H1 (cell line): ENCODE results near the gene BRCC3. TPM values are rescaled to one million over a fixed set of nuclear protein-coding genes. Genes with fewer than 3 reads are reported as not detected.

Experiments used
- CTCF ChIA-PET: fragments of 300-600 bp; sonication (Branson Sonifier 250); formaldehyde crosslinking; loops from one replicate; lab custom pipeline; 2021; ENCODE audit not compliant: partially characterized antibody; lab: Charles Lee
- POLR2A ChIA-PET: fragments of 300-600 bp; sonication (Branson Sonifier 250); formaldehyde crosslinking; loops from one replicate; lab custom pipeline; 2021; ENCODE audit warnings: inconsistent platforms; ENCODE audit not compliant: partially characterized antibody; lab: Charles Lee
- DNase-seq, 2 experiments: peaks; one replicate each; pipeline versions ENCODE4 v3.0.0 to v3.0.0-alpha.2; 2010 to 2022; ENCODE audit warnings: low spot score in 2 of 2, low read depth in 1 of 2, mixed read lengths in 1 of 2
- FAIRE-seq: peaks from 2 replicates; lab custom pipeline; 2011; peaks lifted over from hg19 to GRCh38; lab: Jason Lieb, UNC
- H2AFZ ChIP-seq: 2 replicates; pipeline ENCODE4 v1.8.1; 2012; ENCODE audit warnings: low read length, inconsistent platforms
- H2AK5ac ChIP-seq: 2 replicates; pipeline ENCODE4 v1.6.1; 2013; ENCODE audit warnings: low read depth, low read length
- H2BK120ac ChIP-seq: replicated peaks from 2 replicates; pipeline ENCODE3; 2013; ENCODE audit warnings: low read depth, low read length, inconsistent platforms
- H2BK12ac ChIP-seq: 2 replicates; pipeline ENCODE4 v1.6.1; 2013; ENCODE audit warnings: low read depth, low read length
- H2BK15ac ChIP-seq: 2 replicates; pipeline ENCODE4 v1.6.1; 2013; ENCODE audit warnings: low read length
- H2BK20ac ChIP-seq: 2 replicates; pipeline ENCODE4 v1.6.1; 2013; ENCODE audit warnings: low read length
- H2BK5ac ChIP-seq: 2 replicates; pipeline ENCODE4 v1.6.1; 2013; ENCODE audit warnings: low read depth, low read length
- H3K14ac ChIP-seq: 2 replicates; pipeline ENCODE4 v1.6.1; 2013; ENCODE audit warnings: inconsistent platforms; ENCODE audit not compliant: insufficient read length
- H3K18ac ChIP-seq: 2 replicates; pipeline ENCODE4 v1.6.1; 2013; ENCODE audit warnings: low read length; ENCODE audit errors: extremely low read depth
- H3K23ac ChIP-seq: 2 replicates; pipeline ENCODE4 v1.6.1; 2013; ENCODE audit warnings: inconsistent platforms; ENCODE audit not compliant: insufficient read length
- H3K23me2 ChIP-seq: 2 replicates; pipeline ENCODE4 v1.6.1; 2013; ENCODE audit warnings: low read depth, low read length
- H3K27ac ChIP-seq: 2 replicates; pipeline ENCODE4 v1.6.1; 2011; ENCODE audit warnings: low read depth, low read length, inconsistent platforms
- H3K27me3 ChIP-seq, 4 experiments: replicated peaks in 1 of 4; 1 replicate in 1 of 4; 2 replicates in 3 of 4; pipeline versions ENCODE4 v1.6.1 to v1.8.1; 2011 to 2013; ENCODE audit warnings: low read length in 3 of 4, mild to moderate bottlenecking in 3 of 4, inconsistent platforms in 2 of 4, mixed read lengths in 2 of 4, moderate library complexity in 1 of 4; ENCODE audit not compliant: control insufficient read depth in 3 of 4, insufficient read depth in 3 of 4; ENCODE audit errors: extremely low read depth in 1 of 4
- H3K36me3 ChIP-seq, 4 experiments: 2 replicates each; pipeline versions ENCODE4 v1.6.1 to v1.8.1; 2011 to 2013; ENCODE audit warnings: mild to moderate bottlenecking in 4 of 4, low read length in 3 of 4, moderate library complexity in 2 of 4, control low read depth in 1 of 4, inconsistent platforms in 1 of 4; ENCODE audit not compliant: insufficient read depth in 4 of 4, control insufficient read depth in 2 of 4
- H3K4ac ChIP-seq: replicated peaks from 2 replicates; pipeline ENCODE3; 2013; ENCODE audit warnings: low read length, low read depth, mixed read lengths, inconsistent platforms; ENCODE audit not compliant: insufficient read length
- H3K4me1 ChIP-seq, 4 experiments: replicated peaks in 1 of 4; 1 replicate in 1 of 4; 2 replicates in 3 of 4; pipeline versions ENCODE4 v1.6.1 to v1.8.1; 2011 to 2013; ENCODE audit warnings: low read length in 3 of 4, inconsistent platforms in 2 of 4, mixed read lengths in 1 of 4; ENCODE audit not compliant: insufficient read depth in 4 of 4, control insufficient read depth in 3 of 4
- H3K4me2 ChIP-seq, 2 experiments: 2 replicates each; pipeline versions ENCODE4 v1.6.1 to v1.8.1; 2011 to 2013; ENCODE audit warnings: low read depth in 2 of 2, low read length in 2 of 2, control low read depth in 1 of 2, inconsistent platforms in 1 of 2, mild to moderate bottlenecking in 1 of 2; ENCODE audit not compliant: insufficient read depth in 1 of 2
- H3K4me3 ChIP-seq, 4 experiments: fragments of 200-600, 300-600 bp in 1 of 4; sonication (generic), shearing (Covaris generic), sonication (Bioruptor Twin) in 1 of 4; 2 replicates each; pipeline versions ENCODE4 v1.5.1 to v1.8.1; 2011 to 2016; ENCODE audit warnings: low read length in 4 of 4, low read depth in 3 of 4, control low read depth in 2 of 4, inconsistent platforms in 2 of 4, mild to moderate bottlenecking in 2 of 4, mixed read lengths in 1 of 4, moderate library complexity in 1 of 4; ENCODE audit not compliant: insufficient read depth in 2 of 4; ENCODE audit errors: extremely low read depth in 1 of 4
- H3K56ac ChIP-seq: replicated peaks from 2 replicates; pipeline ENCODE3; 2013; ENCODE audit warnings: low read depth, mild to moderate bottlenecking, mixed read lengths, low read length, inconsistent platforms; ENCODE audit not compliant: insufficient read length
- H3K79me1 ChIP-seq: 2 replicates; pipeline ENCODE4 v1.6.1; 2013; ENCODE audit warnings: low read depth, low read length, control low read depth
- H3K79me2 ChIP-seq, 2 experiments: 2 replicates each; pipeline versions ENCODE4 v1.6.1 to v1.8.1; 2012 to 2013; ENCODE audit warnings: low read length in 2 of 2, mild to moderate bottlenecking in 2 of 2, inconsistent platforms in 1 of 2; ENCODE audit not compliant: insufficient read depth in 2 of 2, control insufficient read depth in 1 of 2
- H3K9ac ChIP-seq, 4 experiments: replicated peaks in 1 of 4; 1 replicate in 1 of 4; 2 replicates in 3 of 4; pipeline versions ENCODE4 v1.6.1 to v1.8.1; 2011 to 2013; ENCODE audit warnings: low read depth in 3 of 4, low read length in 3 of 4, control low read depth in 2 of 4, mild to moderate bottlenecking in 2 of 4, moderate library complexity in 2 of 4, inconsistent platforms in 1 of 4; ENCODE audit errors: extremely low read depth in 1 of 4
- H3K9me3 ChIP-seq, 2 experiments: 2 replicates each; pipeline versions ENCODE4 v1.6.1 to v1.8.1; 2012 to 2013; ENCODE audit warnings: mild to moderate bottlenecking in 2 of 2, moderate library complexity in 2 of 2, control low read depth in 1 of 2, inconsistent platforms in 1 of 2, low read depth in 1 of 2, low read length in 1 of 2, mixed read lengths in 1 of 2; ENCODE audit not compliant: insufficient read depth in 2 of 2
- H4K20me1 ChIP-seq, 2 experiments: replicated peaks in 1 of 2; 2 replicates each; pipeline versions ENCODE3 to v1.8.1; 2011 to 2013; ENCODE audit warnings: inconsistent platforms in 2 of 2, low read length in 2 of 2, mild to moderate bottlenecking in 1 of 2; ENCODE audit not compliant: insufficient read depth in 2 of 2, control insufficient read depth in 1 of 2
- H4K5ac ChIP-seq: 2 replicates; pipeline ENCODE4 v1.6.1; 2013; ENCODE audit warnings: low read length, low read depth, mixed read lengths, inconsistent platforms; ENCODE audit not compliant: insufficient read length
- H4K8ac ChIP-seq: 2 replicates; pipeline ENCODE4 v1.8.0; 2013; ENCODE audit warnings: mild to moderate bottlenecking, moderate library complexity, low read length, inconsistent platforms; ENCODE audit not compliant: insufficient read depth; ENCODE audit errors: extremely low read depth
- H4K91ac ChIP-seq: replicated peaks from 2 replicates; pipeline ENCODE3; 2013; ENCODE audit warnings: low read length, mixed read lengths, inconsistent platforms; ENCODE audit not compliant: insufficient read length
- HDAC6 ChIP-seq: IDR thresholded peaks from one replicate; pipeline ENCODE4 v1.7.1; 2012; ENCODE audit warnings: low read depth, mild to moderate bottlenecking, inconsistent platforms, low read length, moderate library complexity
- RBBP5 ChIP-seq: IDR thresholded peaks from 2 replicates; pipeline ENCODE4 v1.7.1; 2012; ENCODE audit warnings: low read depth, mild to moderate bottlenecking, inconsistent platforms, low read length, moderate library complexity, borderline replicate concordance
- SAP30 ChIP-seq: fragments of 300-600 bp; sonication (generic); IDR thresholded peaks from 2 replicates; pipeline ENCODE4 v1.7.1; 2012; ENCODE audit warnings: low read length, moderate library complexity, mild to moderate bottlenecking, inconsistent platforms; ENCODE audit not compliant: insufficient read depth, insufficient replicate concordance
- SIX5 ChIP-seq: IDR thresholded peaks from 2 replicates; pipeline ENCODE4 v1.6.1; 2011; ENCODE audit warnings: mild to moderate bottlenecking, low read depth, low read length
- WGBS, 2 experiments: shearing (Covaris generic) in 1 of 2; methylation state at CpG; one replicate each; pipeline versions ENCODE4 v1.1.6 to v1.1.7; 2013 to 2015; ENCODE audit warnings: low lambda C conversion rate in 2 of 2, mixed read lengths in 2 of 2, inconsistent platforms in 1 of 2, low coverage in 1 of 2, missing lambda C conversion rate in 1 of 2; ENCODE audit not compliant: insufficient replicate concordance in 2 of 2, insufficient coverage in 1 of 2, insufficient read length in 1 of 2; ENCODE audit errors: extremely low coverage in 1 of 2, missing lambda C conversion rate in 1 of 2; 5-methylcytosine and 5-hydroxymethylcytosine counted together
- polyA plus RNA-seq, 7 experiments: library from polyadenylated mRNA; depleted of rRNA in 3 of 7; stranded (reverse) in 5 of 7; unstranded in 2 of 7; fragments of >200 nt in 5 of 7; fragments of 200-250 nt in 2 of 7; gene quantifications; 1 replicate in 5 of 7; 2 replicates in 1 of 7; 4 replicates in 1 of 7; pipeline versions ENCODE4 v1.2.1 to v1.2.3, GENCODE V29; 2011 to 2013; ENCODE audit warnings: missing spikeins in 2 of 7, mixed read lengths in 2 of 7
- total RNA-seq: library from RNA; stranded (reverse); fragmentation: NEBNext Ultra II Directional; extraction: Animal tissue kit (Norgen Biotek cat#: 25700); gene quantifications from 2 replicates; pipeline ENCODE4 v1.2.1, GENCODE V29; 2021
- TF ChIP-seq, protein P1 (sequence below): IDR thresholded peaks from 2 replicates; pipeline ENCODE4 v1.6.1; 2012; ENCODE audit warnings: low read length, inconsistent platforms

Gene BRCC3
- total and polyA plus RNA-seq, 2 of the 8 experiments (the other 6 are each of a cell fraction or from before 2014, with no cell fraction given): 13.1 to 23.2 TPM

DNA sequence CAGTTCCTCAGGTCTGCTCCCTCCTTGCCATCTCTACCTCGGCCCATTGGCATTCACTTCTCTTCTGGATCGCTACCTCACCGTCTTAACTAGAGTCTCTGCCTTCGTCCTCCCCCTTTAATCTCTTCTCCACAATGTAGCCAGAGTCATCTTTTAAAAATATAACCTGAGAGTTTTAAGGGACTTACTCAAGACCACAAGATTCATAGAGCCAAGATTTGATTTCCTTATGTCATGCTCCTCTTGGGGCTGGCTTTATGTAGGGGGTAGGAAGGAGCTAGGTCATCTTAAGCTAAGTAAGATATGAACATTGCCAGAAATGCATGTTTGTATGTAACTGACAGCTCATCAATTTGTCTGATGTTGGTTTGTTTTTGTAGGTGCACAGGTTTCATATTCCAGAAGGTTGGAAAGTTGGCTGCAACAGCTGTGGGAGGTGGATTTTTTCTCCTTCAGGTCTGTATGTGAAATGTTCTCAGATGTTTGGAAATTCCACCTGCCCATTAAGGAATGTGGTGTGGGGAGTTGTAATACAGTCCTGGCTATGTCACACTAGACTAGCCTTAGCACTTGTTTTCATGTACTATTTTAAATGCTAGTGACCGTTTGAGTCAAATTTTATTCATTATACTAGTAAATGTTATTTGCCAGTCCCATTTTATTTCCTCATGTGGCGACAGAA lies 25.0 kb upstream of the BRCC3 start:
- ChIA-PET CTCF (interaction anchor here (0.7 to 2.5 kb wide), 4 partner anchors 9 to 58 kb away, joined by 3 to 15 read pairs (median 3); partner anchors contain the start of gene FUNDC2), POLR2A (interaction anchor here (1.1 kb wide), 1 partner anchor 54 kb away, joined by 3 read pairs; no protein-coding TSS in a partner anchor)
- Histone ChIP-seq H3K9me3 (no peaks in the 10 kb centered on the region), H3K36me3 (no peaks in the 10 kb centered on the region), H3K27ac (no peak overlapping the region), H2AFZ (no peak overlapping the region), H3K4me1 (peaks cover 0 to 7% (median 2%) of the 10 kb centered on the region in 4 experiments; a peak in 2 of 7 replicates), H2BK5ac (no peak overlapping the region), H3K27me3 (no peaks in the 10 kb centered on the region), H4K20me1 (no peaks in the 10 kb centered on the region), H3K79me1 (no peaks in the 10 kb centered on the region), H3K18ac (no peak overlapping the region), H3K56ac (no peak overlapping the region), H3K23me2 (no peaks in the 10 kb centered on the region), H3K79me2 (no peaks in the 10 kb centered on the region), H2BK12ac (no peak overlapping the region), H3K23ac (no peak overlapping the region), H2BK20ac (no peak overlapping the region), H3K4ac (no peak overlapping the region), H3K14ac (no peak overlapping the region), H4K5ac (no peak overlapping the region), H2BK15ac (no peak overlapping the region), H2AK5ac (no peak overlapping the region), H3K9ac (no peak overlapping the region), H4K91ac (no peak overlapping the region), H3K4me3 (no peak overlapping the region), H3K4me2 (no peak overlapping the region), H4K8ac (no peak overlapping the region), H2BK120ac (no peak overlapping the region)
- DNase-seq: no peak
- FAIRE-seq: no peak
- TF ChIP-seq RBBP5 (no peak), SIX5 (no peak), HDAC6 (no peak), SAP30 (no peak)
- TF ChIP-seq, protein P1, sequence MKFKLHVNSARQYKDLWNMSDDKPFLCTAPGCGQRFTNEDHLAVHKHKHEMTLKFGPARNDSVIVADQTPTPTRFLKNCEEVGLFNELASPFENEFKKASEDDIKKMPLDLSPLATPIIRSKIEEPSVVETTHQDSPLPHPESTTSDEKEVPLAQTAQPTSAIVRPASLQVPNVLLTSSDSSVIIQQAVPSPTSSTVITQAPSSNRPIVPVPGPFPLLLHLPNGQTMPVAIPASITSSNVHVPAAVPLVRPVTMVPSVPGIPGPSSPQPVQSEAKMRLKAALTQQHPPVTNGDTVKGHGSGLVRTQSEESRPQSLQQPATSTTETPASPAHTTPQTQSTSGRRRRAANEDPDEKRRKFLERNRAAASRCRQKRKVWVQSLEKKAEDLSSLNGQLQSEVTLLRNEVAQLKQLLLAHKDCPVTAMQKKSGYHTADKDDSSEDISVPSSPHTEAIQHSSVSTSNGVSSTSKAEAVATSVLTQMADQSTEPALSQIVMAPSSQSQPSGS: no peak
- 86% methylated on average over 6 of the region's 6 CpGs; no CpG with 5 or more reads in 1 of the 2 experiments for WGBS, 2 experiments
